ENCODE measurements around the gene POTEH.
"Not testable (repeated sequence)": the region's sequence is repeated elsewhere in the genome, so short reads cannot be mapped to it uniquely, and the experiment has no call there.

- not testable (repeated sequence) for TF ChIP-seq POLR2A, CTCF (IDR thresholded peaks at IDR 0.05)
These were observed 646 bp upstream of the POTEH start for GRCh38 chr22:15689012-15689748.
